ENCODE data around the gene UBE2Z.

Gene UBE2Z

GRCh38 chr17:48930435-48930873 is 22.2 kb downstream of the UBE2Z start:
- Histone ChIP-seq H3K36me3 (ENCODE audit: control insufficient read depth in 2 of 2, insufficient read depth in 1 of 2, low read length in 2 of 2) (peaks cover 78 to 97% of the 10 kb centered on the region in 2 experiments), H3K4me3 (ENCODE audit: low read depth, low read length) (no peak overlapping the region)
- POLR2A ChIA-PET = interaction anchor here (0.6 to 3.5 kb wide), 11 partner anchors 8 to 102 kb away, joined by 3 to 22 read pairs (median 7); partner anchors contain the start of genes ATP5MC1, IGF2BP1, SNF8 and UBE2Z

GRCh38 chr17:48933035-48933434 is 24.8 kb downstream of the UBE2Z start:
- Histone ChIP-seq H3K4me1 (ENCODE audit: control insufficient read depth, insufficient read depth, low read length) (peaks cover 3% of the 10 kb centered on the region; the same call in 1 of the 2 replicates), H3K27ac (ENCODE audit: extremely low read depth, low read depth, low read length) (no peak overlapping the region), H3K36me3 (ENCODE audit: control insufficient read depth in 2 of 2, insufficient read depth in 1 of 2, low read length in 2 of 2) (peaks cover 79 to 94% of the 10 kb centered on the region in 2 experiments), H3K4me3 (ENCODE audit: low read depth, low read length) (no peak overlapping the region), H3K9me3 (ENCODE audit: control insufficient read depth, insufficient read depth, low read depth, low read length) (no peaks in the 10 kb centered on the region)
- no peak for TF ChIP-seq ZNF184 (tag by site-specific recombination; IDR thresholded peaks at IDR 0.05)
- no peak for TF ChIP-seq ZNF555 (tag by site-specific recombination; conservative IDR thresholded peaks at IDR 0.05)
- peak; percentile 36; the same call in 1 of the 2 replicates for TF ChIP-seq ZNF600 (tag by site-specific recombination; IDR thresholded peaks at IDR 0.05)
- no peak for TF ChIP-seq ZNF624 (tag by site-specific recombination; IDR thresholded peaks at IDR 0.05)
- no peak for TF ChIP-seq ZBTB48 (tag by site-specific recombination; IDR thresholded peaks at IDR 0.05)
- no peak for TF ChIP-seq PATZ1 (tag by site-specific recombination; IDR thresholded peaks at IDR 0.05)
- TF ChIP-seq ZNF626 (tag by site-specific recombination; IDR thresholded peaks at IDR 0.05) = no peak
- TF ChIP-seq ZBTB17 (tag by site-specific recombination; IDR thresholded peaks at IDR 0.05) = peak; percentile 60
- no peak for TF ChIP-seq ELK4 (IDR thresholded peaks at IDR 0.05; ENCODE audit: borderline replicate concordance, low read depth, low read length)
- TF ChIP-seq ZNF580 (tag by site-specific recombination; IDR thresholded peaks at IDR 0.05) = no peak
- no peak for TF ChIP-seq GLI4 (tag by site-specific recombination; IDR thresholded peaks at IDR 0.05)
- no peak for TF ChIP-seq PRDM6 (tag by site-specific recombination; IDR thresholded peaks at IDR 0.05)
- TF ChIP-seq ZNF426 (tag by site-specific recombination; IDR thresholded peaks at IDR 0.05) = no peak
- TF ChIP-seq ZIC2 (tag by site-specific recombination; IDR thresholded peaks at IDR 0.05) = no peak
- TF ChIP-seq FEZF1 (tag by site-specific recombination; IDR thresholded peaks at IDR 0.05) = no peak
- TF ChIP-seq ZFP69B (tag by site-specific recombination; IDR thresholded peaks at IDR 0.05) = no peak
- TF ChIP-seq ZNF521 (tag by site-specific recombination; IDR thresholded peaks at IDR 0.05) = no peak
- TF ChIP-seq ZNF335 (tag by site-specific recombination; conservative IDR thresholded peaks at IDR 0.05) = no peak
- TF ChIP-seq ZNF311 (tag by site-specific recombination; IDR thresholded peaks at IDR 0.05; ENCODE audit: borderline replicate concordance) = no peak
- no peak for TF ChIP-seq ZNF837 (tag by site-specific recombination; IDR thresholded peaks at IDR 0.05)
- 0 out of 2 replicates have a peak, but pooled peaks have one; percentile 25 for TF ChIP-seq ZFHX2 (tag by site-specific recombination; conservative IDR thresholded peaks at IDR 0.05)
- CTCF ChIA-PET = interaction anchor here (0.6 to 1.2 kb wide), 2 partner anchors 99 to 129 kb away, joined by 3 to 6 read pairs; no protein-coding TSS in a partner anchor
- POLR2A ChIA-PET = interaction anchor here (1.0 to 2.8 kb wide), 3 partner anchors 11 to 40 kb away, joined by 3 to 11 read pairs (median 9); partner anchors contain the start of genes ATP5MC1 and SNF8

More at GRCh38 chr17:48930435-48930873, 22.2 kb downstream of the UBE2Z start:
- H3K27ac ChIP-seq (ENCODE audit: extremely low read depth, low read depth, low read length) = peak overlapping the region; percentile 52; the same call in 1 of the 2 replicates
- CTCF ChIA-PET = interaction anchor here (0.7 to 1.7 kb wide), 8 partner anchors 22 to 481 kb away, joined by 3 to 9 read pairs (median 3); partner anchors contain the start of gene UBE2Z
- H3K4me1 ChIP-seq (ENCODE audit: control insufficient read depth, insufficient read depth, low read length) = peaks cover 3% of the 10 kb centered on the region; the same call in 1 of the 2 replicates
- TF ChIP-seq GLIS1 (tag by site-specific recombination; IDR thresholded peaks at IDR 0.05) = peak; percentile 53
- TF ChIP-seq ZNF623 (tag by site-specific recombination; IDR thresholded peaks at IDR 0.05) = no peak
- no peaks in the 10 kb centered on the region for H3K9me3 ChIP-seq (ENCODE audit: control insufficient read depth, insufficient read depth, low read depth, low read length)

Measured in HEK293 (cell line).